ENCODE data around the gene CDH12. TPM values are rescaled to one million over a fixed set of nuclear protein-coding genes. Genes with fewer than 3 reads are reported as not detected.

The CDH12 gene
- total and polyA plus RNA-seq, 9 donors = 0.05 to 3.4 (median 0.28) TPM; not detected in 4

DNA sequence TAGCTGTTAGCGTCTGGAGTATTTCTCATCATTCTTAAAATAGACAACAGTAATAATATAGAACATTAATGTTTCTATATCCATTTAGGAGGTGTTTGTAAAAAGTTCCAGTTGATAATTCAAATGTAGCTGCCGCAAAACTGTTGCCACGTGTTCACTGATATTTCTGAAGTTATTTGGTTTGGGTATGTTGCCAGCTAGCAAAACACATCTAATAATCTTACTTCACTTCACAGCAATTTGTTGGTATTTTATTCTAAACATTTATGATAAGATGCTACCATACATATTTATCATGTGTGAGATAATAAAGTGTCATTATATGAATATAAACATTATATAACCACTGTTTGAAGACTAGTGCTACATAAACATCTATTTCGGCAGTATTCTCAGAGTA lies 101.6 kb downstream of the CDH12 start:
- H3K4me3 ChIP-seq = no peak overlapping the region
- TF ChIP-seq, protein P1, sequence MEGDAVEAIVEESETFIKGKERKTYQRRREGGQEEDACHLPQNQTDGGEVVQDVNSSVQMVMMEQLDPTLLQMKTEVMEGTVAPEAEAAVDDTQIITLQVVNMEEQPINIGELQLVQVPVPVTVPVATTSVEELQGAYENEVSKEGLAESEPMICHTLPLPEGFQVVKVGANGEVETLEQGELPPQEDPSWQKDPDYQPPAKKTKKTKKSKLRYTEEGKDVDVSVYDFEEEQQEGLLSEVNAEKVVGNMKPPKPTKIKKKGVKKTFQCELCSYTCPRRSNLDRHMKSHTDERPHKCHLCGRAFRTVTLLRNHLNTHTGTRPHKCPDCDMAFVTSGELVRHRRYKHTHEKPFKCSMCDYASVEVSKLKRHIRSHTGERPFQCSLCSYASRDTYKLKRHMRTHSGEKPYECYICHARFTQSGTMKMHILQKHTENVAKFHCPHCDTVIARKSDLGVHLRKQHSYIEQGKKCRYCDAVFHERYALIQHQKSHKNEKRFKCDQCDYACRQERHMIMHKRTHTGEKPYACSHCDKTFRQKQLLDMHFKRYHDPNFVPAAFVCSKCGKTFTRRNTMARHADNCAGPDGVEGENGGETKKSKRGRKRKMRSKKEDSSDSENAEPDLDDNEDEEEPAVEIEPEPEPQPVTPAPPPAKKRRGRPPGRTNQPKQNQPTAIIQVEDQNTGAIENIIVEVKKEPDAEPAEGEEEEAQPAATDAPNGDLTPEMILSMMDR (IDR thresholded peaks at IDR 0.05) = no peak
- no peak for TF ChIP-seq POLR2A (IDR thresholded peaks at IDR 0.05)
- TF ChIP-seq EP300 (IDR thresholded peaks at IDR 0.05) = no peak
- no peaks in the 10 kb centered on the region for H3K4me1 ChIP-seq (ENCODE audit: insufficient read depth)
- 31 to 64% (median 36%) methylated on average over 4 of the region's 4 CpGs for WGBS, 3 donors
- H3K27me3 ChIP-seq = no peaks in the 10 kb centered on the region
- H3K36me3 ChIP-seq = no peaks in the 10 kb centered on the region
- H3K27ac ChIP-seq = no peak overlapping the region
- intact Hi-C loops (cut with DNase I) = no loop called here
- DNase-seq = no peak
- no peaks in the 10 kb centered on the region for H3K9me3 ChIP-seq

DNA sequence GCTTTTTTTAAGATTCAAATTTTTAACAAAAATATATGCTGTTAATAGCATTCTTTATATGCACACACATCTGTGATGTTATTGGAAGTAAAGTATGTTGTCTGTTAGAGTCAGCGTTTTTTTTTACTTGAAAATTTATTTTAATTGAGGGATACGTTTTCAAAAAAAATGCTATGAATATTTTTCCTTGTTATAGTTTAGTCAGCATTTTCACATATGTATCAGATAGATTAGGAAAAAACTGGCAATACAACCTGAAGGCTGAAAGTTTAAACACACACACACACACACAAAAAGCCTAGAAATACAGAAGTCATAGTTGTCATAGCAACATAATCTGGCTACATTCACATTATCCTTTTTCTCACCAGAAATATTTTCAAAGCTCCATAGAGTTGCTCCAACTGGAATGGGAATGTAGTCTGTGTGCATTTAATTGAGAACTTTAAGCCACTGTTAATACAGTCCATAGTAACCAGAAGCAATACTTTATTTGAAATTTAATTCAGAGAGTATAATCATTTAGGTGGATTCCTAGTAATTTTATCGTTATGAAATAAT lies 116.6 kb downstream of the CDH12 start:
- Histone ChIP-seq H3K4me1 (ENCODE audit: insufficient read depth) (no peaks in the 10 kb centered on the region), H3K36me3 (no peaks in the 10 kb centered on the region), H3K4me3 (no peak overlapping the region), H3K9me3 (no peaks in the 10 kb centered on the region), H3K27me3 (no peaks in the 10 kb centered on the region), H3K27ac (no peak overlapping the region)
- 40 to 63% (median 42%) methylated on average over 3 of the region's 3 CpGs for WGBS, 3 donors
- intact Hi-C loops (cut with DNase I) = no loop called here
- DNase-seq = no peak
- TF ChIP-seq POLR2A (IDR thresholded peaks at IDR 0.05) = no peak
- TF ChIP-seq, protein P1 (IDR thresholded peaks at IDR 0.05) = no peak
- TF ChIP-seq EP300 (IDR thresholded peaks at IDR 0.05) = no peak

DNA sequence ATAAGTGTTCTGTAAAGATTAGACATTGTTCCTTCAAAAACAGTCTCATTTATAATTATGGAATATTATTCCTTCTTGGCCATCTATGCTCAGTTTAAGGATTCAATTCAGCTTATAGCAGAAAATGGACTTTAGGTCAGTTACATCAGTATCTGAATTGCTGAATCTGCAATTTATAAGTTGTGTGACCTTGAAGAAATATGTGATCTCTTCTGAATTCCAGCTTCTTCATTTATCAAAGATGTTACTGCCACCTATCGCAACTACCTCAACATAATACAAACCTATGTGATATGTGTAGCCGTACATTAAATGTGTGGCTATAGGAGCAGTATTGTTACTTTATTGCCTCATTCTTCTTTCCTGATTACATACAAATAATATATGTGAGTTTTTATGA lies 118.2 kb downstream of the CDH12 start:
- no peak for DNase-seq
- WGBS, 3 donors = 85 to 91% (median 89%) methylated on average over 2 of the region's 2 CpGs
- Histone ChIP-seq H3K36me3 (no peaks in the 10 kb centered on the region), H3K4me1 (ENCODE audit: insufficient read depth) (no peaks in the 10 kb centered on the region), H3K4me3 (no peak overlapping the region), H3K27me3 (no peaks in the 10 kb centered on the region), H3K9me3 (no peaks in the 10 kb centered on the region), H3K27ac (no peak overlapping the region)
- intact Hi-C loops (cut with DNase I) = no loop called here
- TF ChIP-seq POLR2A (IDR thresholded peaks at IDR 0.05) (no peak), EP300 (IDR thresholded peaks at IDR 0.05) (no peak)
- TF ChIP-seq, protein P1 (IDR thresholded peaks at IDR 0.05) = no peak

DNA sequence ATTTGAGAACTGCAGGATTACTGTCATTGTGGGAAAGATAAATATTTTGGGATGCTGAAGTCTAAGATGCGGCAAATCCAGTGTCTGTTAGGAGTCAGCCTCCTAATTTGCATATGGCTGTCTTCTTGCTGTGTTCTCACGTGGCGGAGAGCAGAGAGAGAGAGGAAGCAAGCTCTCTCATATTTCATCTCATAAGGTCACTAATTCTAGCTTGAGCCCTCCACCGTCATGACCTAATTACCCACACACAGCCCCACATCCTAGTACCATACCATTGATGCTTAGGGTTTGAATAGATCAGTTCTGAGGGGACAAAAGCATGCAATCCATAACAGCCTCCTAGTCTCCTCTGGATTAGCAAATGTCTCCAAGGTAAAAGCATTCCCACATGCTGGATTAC lies 124.5 kb downstream of the CDH12 start:
- TF ChIP-seq, protein P1 (IDR thresholded peaks at IDR 0.05) = no peak
- TF ChIP-seq POLR2A (IDR thresholded peaks at IDR 0.05) (no peak), EP300 (IDR thresholded peaks at IDR 0.05) (no peak)
- intact Hi-C loops (cut with DNase I) = no loop called here
- WGBS, 3 donors = 51 to 58% (median 56%) methylated on average over 4 of the region's 4 CpGs
- H3K27ac ChIP-seq = no peak overlapping the region
- no peaks in the 10 kb centered on the region for H3K36me3 ChIP-seq
- H3K4me3 ChIP-seq = no peak overlapping the region
- H3K9me3 ChIP-seq = no peaks in the 10 kb centered on the region
- no peaks in the 10 kb centered on the region for H3K4me1 ChIP-seq (ENCODE audit: insufficient read depth)
- DNase-seq = no peak
- no peaks in the 10 kb centered on the region for H3K27me3 ChIP-seq

All from ovary (tissue), 9 donors.